Liver (tissue), 9 donors: ENCODE results near the gene COL6A3. TPM values are rescaled to one million over a fixed set of nuclear protein-coding genes. Genes with fewer than 3 reads are reported as not detected.

ENCODE experiments used
- DNase-seq: peaks from one replicate; pipeline ENCODE4 v3.0.0-alpha.2; 2017; ENCODE audit warnings: low spot score
- H3K27ac ChIP-seq, 2 donors: one replicate each; pipeline ENCODE4 v1.7.0; 2013; ENCODE audit warnings: inconsistent platforms in 2 of 2, low read length in 2 of 2, control low read depth in 1 of 2, low read depth in 1 of 2, mild to moderate bottlenecking in 1 of 2
- H3K27me3 ChIP-seq, 4 donors: one replicate each; pipeline versions ENCODE4 v1.6.1 to v1.7.0; 2013; ENCODE audit warnings: low read length in 3 of 4, inconsistent platforms in 1 of 4, mild to moderate bottlenecking in 1 of 4, moderate library complexity in 1 of 4; ENCODE audit not compliant: control insufficient read depth in 4 of 4, insufficient read depth in 4 of 4
- H3K36me3 ChIP-seq, 4 donors: one replicate each; pipeline versions ENCODE4 v1.6.1 to v1.7.0; 2013; ENCODE audit warnings: low read length in 3 of 4, mild to moderate bottlenecking in 3 of 4, low read depth in 1 of 4, moderate library complexity in 1 of 4; ENCODE audit not compliant: control insufficient read depth in 4 of 4, insufficient read depth in 3 of 4
- H3K4me1 ChIP-seq, 4 donors: one replicate each; pipeline versions ENCODE4 v1.6.1 to v1.7.0; 2013; ENCODE audit warnings: low read length in 3 of 4, mild to moderate bottlenecking in 3 of 4, moderate library complexity in 1 of 4; ENCODE audit not compliant: control insufficient read depth in 4 of 4, insufficient read depth in 4 of 4
- H3K4me3 ChIP-seq, 3 donors: one replicate each; pipeline versions ENCODE4 v1.6.1 to v1.7.0; 2013; ENCODE audit warnings: low read length in 3 of 3, control low read depth in 1 of 3, low read depth in 1 of 3, mild to moderate bottlenecking in 1 of 3
- H3K9ac ChIP-seq, 2 donors: one replicate each; pipeline ENCODE4 v1.7.0; 2013; ENCODE audit warnings: low read length in 2 of 2, mild to moderate bottlenecking in 2 of 2, moderate library complexity in 2 of 2, control low read depth in 1 of 2, low read depth in 1 of 2
- H3K9me3 ChIP-seq, 4 donors: one replicate each; pipeline versions ENCODE4 v1.6.1 to v1.7.0; 2013; ENCODE audit warnings: low read length in 3 of 4; ENCODE audit not compliant: control insufficient read depth in 4 of 4
- ATF3 ChIP-seq: IDR thresholded peaks from 2 replicates; pipeline ENCODE4 v1.6.1; 2016; ENCODE audit warnings: antibody characterized with exemption
- CTCF ChIP-seq: fragments of 150-350 bp; IDR thresholded peaks from 2 replicates; pipeline ENCODE4 v1.5.1; 2017; ENCODE audit warnings: improper control_type of control experiment, low read depth, low read length; ENCODE audit not compliant: missing input control
- EGR1 ChIP-seq, 2 donors: IDR thresholded peaks; 2 replicates each; pipeline ENCODE4 v1.6.1; 2016 to 2018; ENCODE audit warnings: antibody characterized with exemption in 2 of 2, low read depth in 2 of 2
- FOXA1 ChIP-seq: IDR thresholded peaks from 2 replicates; pipeline ENCODE4 v1.6.1; 2016; ENCODE audit warnings: antibody characterized with exemption
- FOXA2 ChIP-seq: IDR thresholded peaks from 2 replicates; pipeline ENCODE4 v1.6.1; 2016; ENCODE audit warnings: antibody characterized with exemption
- GABPA ChIP-seq, 2 donors: IDR thresholded peaks in 1 of 2; conservative IDR thresholded peaks in 1 of 2; 2 replicates each; pipeline ENCODE4 v1.6.1; 2016; ENCODE audit warnings: antibody characterized with exemption in 2 of 2, mild to moderate bottlenecking in 1 of 2, moderate library complexity in 1 of 2
- HNF4A ChIP-seq, 2 donors: conservative IDR thresholded peaks; 2 replicates each; pipeline ENCODE4 v1.6.1; 2016; ENCODE audit warnings: antibody characterized with exemption in 2 of 2, mild to moderate bottlenecking in 2 of 2
- HNF4G ChIP-seq: IDR thresholded peaks from 2 replicates; pipeline ENCODE4 v1.6.1; 2016; ENCODE audit warnings: antibody characterized with exemption
- JUND ChIP-seq, 2 donors: IDR thresholded peaks; 2 replicates each; pipeline ENCODE4 v1.6.1; 2016; ENCODE audit warnings: antibody characterized with exemption in 2 of 2
- MAX ChIP-seq: IDR thresholded peaks from 2 replicates; pipeline ENCODE4 v1.6.1; 2016; ENCODE audit warnings: antibody characterized with exemption
- NR2F2 ChIP-seq: IDR thresholded peaks from 2 replicates; pipeline ENCODE4 v1.6.1; 2016; ENCODE audit warnings: antibody characterized with exemption
- RAD21 ChIP-seq, 2 donors: IDR thresholded peaks; 2 replicates each; pipeline ENCODE4 v1.6.1; 2016; ENCODE audit warnings: antibody characterized with exemption in 2 of 2, mild to moderate bottlenecking in 2 of 2
- REST ChIP-seq: IDR thresholded peaks from 2 replicates; pipeline ENCODE4 v1.6.1; 2016; ENCODE audit warnings: antibody characterized with exemption, mild to moderate bottlenecking
- RXRA ChIP-seq, 2 donors: IDR thresholded peaks; 2 replicates each; pipeline ENCODE4 v1.6.1; 2017 to 2018; ENCODE audit warnings: antibody characterized with exemption in 2 of 2, mild to moderate bottlenecking in 1 of 2
- SP1 ChIP-seq: IDR thresholded peaks from 2 replicates; pipeline ENCODE4 v1.6.1; 2018; ENCODE audit warnings: antibody characterized with exemption, mild to moderate bottlenecking
- TAF1 ChIP-seq: conservative IDR thresholded peaks from 2 replicates; pipeline ENCODE4 v1.6.1; 2016; ENCODE audit warnings: antibody characterized with exemption, mild to moderate bottlenecking
- YY1 ChIP-seq: IDR thresholded peaks from 2 replicates; pipeline ENCODE4 v1.6.1; 2016; ENCODE audit warnings: antibody characterized with exemption, mild to moderate bottlenecking
- ZBTB33 ChIP-seq: IDR thresholded peaks from 2 replicates; pipeline ENCODE4 v1.6.1; 2016; ENCODE audit warnings: antibody characterized with exemption
- WGBS: extraction: QIAGEN DNeasy Blood & Tissue Kit; methylation state at CpG from one replicate; pipeline ENCODE4 v1.1.7; 2013; 5-methylcytosine and 5-hydroxymethylcytosine counted together
- polyA plus RNA-seq, 2 donors: library from polyadenylated mRNA; stranded (reverse) in 1 of 2; unstranded in 1 of 2; fragments of 200-250 nt in 1 of 2; fragments of >200 nt in 1 of 2; fragmentation: Nextera tagmentation in 1 of 2; extraction: Ambion mirVana in 1 of 2; gene quantifications; one replicate each; pipeline versions ENCODE4 v1.2.1 to v1.2.3, GENCODE V29; 2013 to 2015
- total RNA-seq, 2 donors: library from RNA; depleted of rRNA; stranded (reverse); fragments of >200 nt; gene quantifications; one replicate each; pipeline ENCODE4 v1.2.3, GENCODE V29; 2014
- donor health status: healthy.
- donor health status: healthy.
- donor health status: healthy.
- donor health status: healthy.
- donor health status: healthy.

COL6A3 gene
- total and polyA plus RNA-seq, 4 donors = 1.7 to 28.7 (median 17.5) TPM

GRCh38 chr2:237278568-237278967 lies 135.4 kb downstream of the COL6A3 start:
- Histone ChIP-seq H3K27me3 (peaks cover 0 to 6% (median 0%) of the 10 kb centered on the region in 4 donors), H3K4me1 (no peaks in the 10 kb centered on the region), H3K36me3 (no peaks in the 10 kb centered on the region), H3K27ac (peak overlapping the region in 1 of 2 donors; percentile 31), H3K4me3 (no peak overlapping the region), H3K9me3 (no peaks in the 10 kb centered on the region), H3K9ac (no peak overlapping the region)
- TF ChIP-seq RXRA (IDR thresholded peaks at IDR 0.05) (peak in 1 of 2 donors; percentile 9), FOXA2 (no peak), MAX (no peak), JUND (IDR thresholded peaks at IDR 0.05) (no peak)
- 69% methylated on average over 6 of the region's 6 CpGs for whole genome bisulfite sequencing
- no peak for DNase-seq

- no peak overlapping the region for H3K27ac ChIP-seq
- H3K27me3 ChIP-seq = peaks cover 0 to 6% (median 0%) of the 10 kb centered on the region in 4 donors
- TF ChIP-seq CTCF (no peak), GABPA (IDR thresholded peaks at IDR 0.05 in 1 of 2, conservative IDR thresholded peaks at IDR 0.05 in 1 of 2) (no peak), YY1 (no peak), ATF3 (no peak), HNF4G (no peak), EGR1 (IDR thresholded peaks at IDR 0.05; ENCODE audit: low read depth in 2 of 2) (no peak), FOXA1 (no peak), MAX (no peak), RXRA (IDR thresholded peaks at IDR 0.05) (no peak), NR2F2 (no peak), RAD21 (IDR thresholded peaks at IDR 0.05) (no peak), ZBTB33 (no peak), SP1 (no peak), REST (no peak), TAF1 (no peak), FOXA2 (no peak), HNF4A (conservative IDR thresholded peaks at IDR 0.05) (no peak), JUND (IDR thresholded peaks at IDR 0.05) (no peak)
- H3K4me3 ChIP-seq = no peak overlapping the region
- H3K36me3 ChIP-seq = no peaks in the 10 kb centered on the region
- no peak overlapping the region for H3K9ac ChIP-seq
- no peaks in the 10 kb centered on the region for H3K9me3 ChIP-seq
- 78% methylated on average over 8 of the region's 8 CpGs for WGBS
- H3K4me1 ChIP-seq = no peaks in the 10 kb centered on the region
- no peak for DNase-seq
Observed at GRCh38 chr2:237276716-237277490, 137.1 kb downstream of the COL6A3 start.
